Measurements from ENCODE around the gene NEAT1. TPM values are rescaled to one million over a fixed set of nuclear protein-coding genes. Genes with fewer than 3 reads are reported as not detected.

Gene NEAT1
- total and polyA plus RNA-seq, 9 of the 15 experiments (the other 6 are each of a cell fraction or from before 2014, with no cell fraction given): 20.1 to 389 (median 62.8) TPM

DNA sequence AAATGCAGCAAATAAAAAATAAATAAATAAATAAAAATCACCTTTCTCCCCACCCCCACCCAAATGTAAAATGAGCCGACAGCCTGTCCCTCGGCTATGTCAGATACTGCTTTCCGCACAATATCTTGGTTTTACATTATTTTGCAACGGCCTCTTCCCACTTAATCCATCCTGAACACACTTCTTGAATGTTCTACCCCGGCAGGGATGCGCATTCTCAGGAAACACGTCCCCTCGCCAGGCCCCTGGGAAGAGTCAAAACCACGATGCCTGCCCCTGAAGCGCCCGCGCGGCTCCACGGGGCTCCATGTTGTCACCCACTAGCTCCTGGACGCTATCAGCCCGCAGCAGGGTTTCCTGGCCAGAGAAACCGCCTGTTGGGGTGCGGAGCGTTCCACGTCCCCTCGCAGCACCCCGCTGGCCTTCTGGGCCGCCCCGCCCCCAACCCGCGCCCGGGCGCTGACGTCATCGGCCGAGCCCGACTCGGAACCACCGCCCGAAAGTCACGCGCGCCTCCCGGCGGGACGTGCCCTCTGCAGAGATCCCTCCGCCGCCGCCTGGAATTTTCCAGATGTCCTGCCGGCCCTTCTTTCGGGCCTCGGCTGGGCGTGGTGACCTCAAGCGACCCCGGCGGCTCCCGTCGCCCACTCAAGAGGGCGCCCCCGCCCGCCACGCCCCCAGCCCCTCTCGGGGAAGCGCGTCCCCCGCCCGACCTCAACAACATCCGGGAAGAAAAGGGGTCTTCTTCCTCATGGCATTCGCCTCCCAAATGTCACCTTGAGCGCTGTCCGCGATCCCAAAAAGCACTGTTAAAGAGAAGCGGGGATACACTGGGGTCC is 585 bp upstream of the NEAT1 start (continued):
- TF ChIP-seq, protein P1, sequence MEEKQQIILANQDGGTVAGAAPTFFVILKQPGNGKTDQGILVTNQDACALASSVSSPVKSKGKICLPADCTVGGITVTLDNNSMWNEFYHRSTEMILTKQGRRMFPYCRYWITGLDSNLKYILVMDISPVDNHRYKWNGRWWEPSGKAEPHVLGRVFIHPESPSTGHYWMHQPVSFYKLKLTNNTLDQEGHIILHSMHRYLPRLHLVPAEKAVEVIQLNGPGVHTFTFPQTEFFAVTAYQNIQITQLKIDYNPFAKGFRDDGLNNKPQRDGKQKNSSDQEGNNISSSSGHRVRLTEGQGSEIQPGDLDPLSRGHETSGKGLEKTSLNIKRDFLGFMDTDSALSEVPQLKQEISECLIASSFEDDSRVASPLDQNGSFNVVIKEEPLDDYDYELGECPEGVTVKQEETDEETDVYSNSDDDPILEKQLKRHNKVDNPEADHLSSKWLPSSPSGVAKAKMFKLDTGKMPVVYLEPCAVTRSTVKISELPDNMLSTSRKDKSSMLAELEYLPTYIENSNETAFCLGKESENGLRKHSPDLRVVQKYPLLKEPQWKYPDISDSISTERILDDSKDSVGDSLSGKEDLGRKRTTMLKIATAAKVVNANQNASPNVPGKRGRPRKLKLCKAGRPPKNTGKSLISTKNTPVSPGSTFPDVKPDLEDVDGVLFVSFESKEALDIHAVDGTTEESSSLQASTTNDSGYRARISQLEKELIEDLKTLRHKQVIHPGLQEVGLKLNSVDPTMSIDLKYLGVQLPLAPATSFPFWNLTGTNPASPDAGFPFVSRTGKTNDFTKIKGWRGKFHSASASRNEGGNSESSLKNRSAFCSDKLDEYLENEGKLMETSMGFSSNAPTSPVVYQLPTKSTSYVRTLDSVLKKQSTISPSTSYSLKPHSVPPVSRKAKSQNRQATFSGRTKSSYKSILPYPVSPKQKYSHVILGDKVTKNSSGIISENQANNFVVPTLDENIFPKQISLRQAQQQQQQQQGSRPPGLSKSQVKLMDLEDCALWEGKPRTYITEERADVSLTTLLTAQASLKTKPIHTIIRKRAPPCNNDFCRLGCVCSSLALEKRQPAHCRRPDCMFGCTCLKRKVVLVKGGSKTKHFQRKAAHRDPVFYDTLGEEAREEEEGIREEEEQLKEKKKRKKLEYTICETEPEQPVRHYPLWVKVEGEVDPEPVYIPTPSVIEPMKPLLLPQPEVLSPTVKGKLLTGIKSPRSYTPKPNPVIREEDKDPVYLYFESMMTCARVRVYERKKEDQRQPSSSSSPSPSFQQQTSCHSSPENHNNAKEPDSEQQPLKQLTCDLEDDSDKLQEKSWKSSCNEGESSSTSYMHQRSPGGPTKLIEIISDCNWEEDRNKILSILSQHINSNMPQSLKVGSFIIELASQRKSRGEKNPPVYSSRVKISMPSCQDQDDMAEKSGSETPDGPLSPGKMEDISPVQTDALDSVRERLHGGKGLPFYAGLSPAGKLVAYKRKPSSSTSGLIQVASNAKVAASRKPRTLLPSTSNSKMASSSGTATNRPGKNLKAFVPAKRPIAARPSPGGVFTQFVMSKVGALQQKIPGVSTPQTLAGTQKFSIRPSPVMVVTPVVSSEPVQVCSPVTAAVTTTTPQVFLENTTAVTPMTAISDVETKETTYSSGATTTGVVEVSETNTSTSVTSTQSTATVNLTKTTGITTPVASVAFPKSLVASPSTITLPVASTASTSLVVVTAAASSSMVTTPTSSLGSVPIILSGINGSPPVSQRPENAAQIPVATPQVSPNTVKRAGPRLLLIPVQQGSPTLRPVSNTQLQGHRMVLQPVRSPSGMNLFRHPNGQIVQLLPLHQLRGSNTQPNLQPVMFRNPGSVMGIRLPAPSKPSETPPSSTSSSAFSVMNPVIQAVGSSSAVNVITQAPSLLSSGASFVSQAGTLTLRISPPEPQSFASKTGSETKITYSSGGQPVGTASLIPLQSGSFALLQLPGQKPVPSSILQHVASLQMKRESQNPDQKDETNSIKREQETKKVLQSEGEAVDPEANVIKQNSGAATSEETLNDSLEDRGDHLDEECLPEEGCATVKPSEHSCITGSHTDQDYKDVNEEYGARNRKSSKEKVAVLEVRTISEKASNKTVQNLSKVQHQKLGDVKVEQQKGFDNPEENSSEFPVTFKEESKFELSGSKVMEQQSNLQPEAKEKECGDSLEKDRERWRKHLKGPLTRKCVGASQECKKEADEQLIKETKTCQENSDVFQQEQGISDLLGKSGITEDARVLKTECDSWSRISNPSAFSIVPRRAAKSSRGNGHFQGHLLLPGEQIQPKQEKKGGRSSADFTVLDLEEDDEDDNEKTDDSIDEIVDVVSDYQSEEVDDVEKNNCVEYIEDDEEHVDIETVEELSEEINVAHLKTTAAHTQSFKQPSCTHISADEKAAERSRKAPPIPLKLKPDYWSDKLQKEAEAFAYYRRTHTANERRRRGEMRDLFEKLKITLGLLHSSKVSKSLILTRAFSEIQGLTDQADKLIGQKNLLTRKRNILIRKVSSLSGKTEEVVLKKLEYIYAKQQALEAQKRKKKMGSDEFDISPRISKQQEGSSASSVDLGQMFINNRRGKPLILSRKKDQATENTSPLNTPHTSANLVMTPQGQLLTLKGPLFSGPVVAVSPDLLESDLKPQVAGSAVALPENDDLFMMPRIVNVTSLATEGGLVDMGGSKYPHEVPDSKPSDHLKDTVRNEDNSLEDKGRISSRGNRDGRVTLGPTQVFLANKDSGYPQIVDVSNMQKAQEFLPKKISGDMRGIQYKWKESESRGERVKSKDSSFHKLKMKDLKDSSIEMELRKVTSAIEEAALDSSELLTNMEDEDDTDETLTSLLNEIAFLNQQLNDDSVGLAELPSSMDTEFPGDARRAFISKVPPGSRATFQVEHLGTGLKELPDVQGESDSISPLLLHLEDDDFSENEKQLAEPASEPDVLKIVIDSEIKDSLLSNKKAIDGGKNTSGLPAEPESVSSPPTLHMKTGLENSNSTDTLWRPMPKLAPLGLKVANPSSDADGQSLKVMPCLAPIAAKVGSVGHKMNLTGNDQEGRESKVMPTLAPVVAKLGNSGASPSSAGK (IDR thresholded peaks at IDR 0.05): no peak
- TF ChIP-seq CBFA2T3 (IDR thresholded peaks at IDR 0.05): peak; percentile 80
- no peak for TF ChIP-seq MAFK (IDR thresholded peaks at IDR 0.05; ENCODE audit: low read length)
- TF ChIP-seq CCAR2 (IDR thresholded peaks at IDR 0.05; ENCODE audit: low read depth, low read length): no peak
- peak; percentile 44; the same call in 1 of the 2 replicates for TF ChIP-seq HSF4 (CRISPR knock-in tag; IDR thresholded peaks at IDR 0.05; ENCODE audit: borderline replicate concordance)
- TF ChIP-seq ARID1B (IDR thresholded peaks at IDR 0.05): peak; percentile 64
- TF ChIP-seq ZBED1 (IDR thresholded peaks at IDR 0.05): peak; percentile 20; the same call in 1 of the 2 replicates
- TF ChIP-seq, protein P2, sequence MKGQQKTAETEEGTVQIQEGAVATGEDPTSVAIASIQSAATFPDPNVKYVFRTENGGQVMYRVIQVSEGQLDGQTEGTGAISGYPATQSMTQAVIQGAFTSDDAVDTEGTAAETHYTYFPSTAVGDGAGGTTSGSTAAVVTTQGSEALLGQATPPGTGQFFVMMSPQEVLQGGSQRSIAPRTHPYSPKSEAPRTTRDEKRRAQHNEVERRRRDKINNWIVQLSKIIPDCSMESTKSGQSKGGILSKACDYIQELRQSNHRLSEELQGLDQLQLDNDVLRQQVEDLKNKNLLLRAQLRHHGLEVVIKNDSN (CRISPR knock-in tag; IDR thresholded peaks at IDR 0.05): peak; percentile 75
- TF ChIP-seq BACH1 (tag; IDR thresholded peaks at IDR 0.05): peak; percentile 43; the same call in 1 of the 2 replicates
- TF ChIP-seq PHTF2 (CRISPR knock-in tag; IDR thresholded peaks at IDR 0.05): no peak
- TF ChIP-seq, protein P3, sequence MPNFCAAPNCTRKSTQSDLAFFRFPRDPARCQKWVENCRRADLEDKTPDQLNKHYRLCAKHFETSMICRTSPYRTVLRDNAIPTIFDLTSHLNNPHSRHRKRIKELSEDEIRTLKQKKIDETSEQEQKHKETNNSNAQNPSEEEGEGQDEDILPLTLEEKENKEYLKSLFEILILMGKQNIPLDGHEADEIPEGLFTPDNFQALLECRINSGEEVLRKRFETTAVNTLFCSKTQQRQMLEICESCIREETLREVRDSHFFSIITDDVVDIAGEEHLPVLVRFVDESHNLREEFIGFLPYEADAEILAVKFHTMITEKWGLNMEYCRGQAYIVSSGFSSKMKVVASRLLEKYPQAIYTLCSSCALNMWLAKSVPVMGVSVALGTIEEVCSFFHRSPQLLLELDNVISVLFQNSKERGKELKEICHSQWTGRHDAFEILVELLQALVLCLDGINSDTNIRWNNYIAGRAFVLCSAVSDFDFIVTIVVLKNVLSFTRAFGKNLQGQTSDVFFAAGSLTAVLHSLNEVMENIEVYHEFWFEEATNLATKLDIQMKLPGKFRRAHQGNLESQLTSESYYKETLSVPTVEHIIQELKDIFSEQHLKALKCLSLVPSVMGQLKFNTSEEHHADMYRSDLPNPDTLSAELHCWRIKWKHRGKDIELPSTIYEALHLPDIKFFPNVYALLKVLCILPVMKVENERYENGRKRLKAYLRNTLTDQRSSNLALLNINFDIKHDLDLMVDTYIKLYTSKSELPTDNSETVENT (CRISPR knock-in tag; IDR thresholded peaks at IDR 0.05): peak; percentile 72; the same call in 1 of the 2 replicates
- TF ChIP-seq SP2 (IDR thresholded peaks at IDR 0.05; ENCODE audit: extremely low read depth, low read depth, low read length, poor library complexity, severe bottlenecking): no peak
- 0 out of 2 replicates have a peak, but pooled peaks have one; percentile 38 for TF ChIP-seq PTRF (tag; IDR thresholded peaks at IDR 0.05)

Data from K562 (cell line).